Measurements from ENCODE around the gene ALDH4A1. TPM values are rescaled to one million over a fixed set of nuclear protein-coding genes. Genes with fewer than 3 reads are reported as not detected.
A peak's percentile ranks its signal among the peaks of the same experiment; 100 is the strongest.

ALDH4A1 gene
- total RNA-seq, 1 donor from 2014 or later = 21.8 TPM

GRCh38 chr1:18890706-18891425, 11.5 kb downstream of the ALDH4A1 start:
- no peaks in the 10 kb centered on the region for H3K4me1 ChIP-seq
- peaks cover 14% of the 10 kb centered on the region for H4K20me1 ChIP-seq (ENCODE audit: low read depth)
- H3K9me3 ChIP-seq (ENCODE audit: low read depth) = no peaks in the 10 kb centered on the region
- Mint-ChIP-seq H3K9me3 (no peaks in the 10 kb centered on the region), H3K36me3 (no peaks in the 10 kb centered on the region), H3K27me3 (ENCODE audit: insufficient read depth, low read depth) (peaks cover 6% of the 10 kb centered on the region), H3K4me1 (peaks cover 7% of the 10 kb centered on the region), H3K4me3 (no peak overlapping the region), H3K27ac (peak overlapping the region; percentile 60)
- no peak overlapping the region for H3K4me2 ChIP-seq
- H3K79me2 ChIP-seq (ENCODE audit: low read depth) = no peaks in the 10 kb centered on the region
- H3K27ac ChIP-seq = no peak overlapping the region
- TF ChIP-seq CTCF (IDR thresholded peaks at IDR 0.05) = no peak
- no peak for TF ChIP-seq EZH2 (IDR thresholded peaks at IDR 0.05)
- TF ChIP-seq EZH2phosphoT487 (IDR thresholded peaks at IDR 0.05) = no peak
- H3F3A ChIP-seq (ENCODE audit: low read depth) = no peaks in the 10 kb centered on the region
- H3K4me3 ChIP-seq = no peak overlapping the region
- no peaks in the 10 kb centered on the region for H3K27me3 ChIP-seq
- no peaks in the 10 kb centered on the region for H3K36me3 ChIP-seq
- H3K9ac ChIP-seq = no peak overlapping the region
- no peak overlapping the region for H2AFZ ChIP-seq (replicated peaks)
- DNase-seq (ENCODE audit: low spot score) = no peak

GRCh38 chr1:18886003-18886335, 16.4 kb downstream of the ALDH4A1 start:
- Histone ChIP-seq H3K4me3 (no peak overlapping the region), H3K27ac (no peak overlapping the region), H3F3A (ENCODE audit: low read depth) (no peaks in the 10 kb centered on the region), H3K4me1 (no peaks in the 10 kb centered on the region), H3K36me3 (no peaks in the 10 kb centered on the region), H4K20me1 (ENCODE audit: low read depth) (no peaks in the 10 kb centered on the region), H3K9ac (no peak overlapping the region), H3K27me3 (no peaks in the 10 kb centered on the region), H3K79me2 (ENCODE audit: low read depth) (no peaks in the 10 kb centered on the region), H2AFZ (replicated peaks) (no peak overlapping the region), H3K9me3 (ENCODE audit: low read depth) (no peaks in the 10 kb centered on the region), H3K4me2 (no peak overlapping the region)
- H3K27ac Mint-ChIP-seq = no peak overlapping the region
- no peak for TF ChIP-seq EZH2 (IDR thresholded peaks at IDR 0.05)
- H3K4me3 Mint-ChIP-seq = no peak overlapping the region
- no peaks in the 10 kb centered on the region for H3K9me3 Mint-ChIP-seq
- H3K4me1 Mint-ChIP-seq = peaks cover 3% of the 10 kb centered on the region
- peaks cover 2% of the 10 kb centered on the region for H3K27me3 Mint-ChIP-seq (ENCODE audit: insufficient read depth, low read depth)
- no peaks in the 10 kb centered on the region for H3K36me3 Mint-ChIP-seq
- no peak for DNase-seq (ENCODE audit: low spot score)

- no peaks in the 10 kb centered on the region for H3K36me3 ChIP-seq
- no peaks in the 10 kb centered on the region for H3K36me3 Mint-ChIP-seq
Observed at GRCh38 chr1:18885311-18886002, 16.9 kb downstream of the ALDH4A1 start.

More at GRCh38 chr1:18885311-18886002, 16.9 kb downstream of the ALDH4A1 start:
- Mint-ChIP-seq H3K9me3 (no peaks in the 10 kb centered on the region), H3K27me3 (ENCODE audit: insufficient read depth, low read depth) (peaks cover 2% of the 10 kb centered on the region), H3K27ac (no peak overlapping the region), H3K4me1 (no peaks in the 10 kb centered on the region), H3K4me3 (no peak overlapping the region)
- no peaks in the 10 kb centered on the region for H3F3A ChIP-seq (ENCODE audit: low read depth)
- no peaks in the 10 kb centered on the region for H3K27me3 ChIP-seq
- no peak overlapping the region for H3K4me3 ChIP-seq
- H2AFZ ChIP-seq (replicated peaks) = no peak overlapping the region
- no peak overlapping the region for H3K4me2 ChIP-seq
- H4K20me1 ChIP-seq (ENCODE audit: low read depth) = no peaks in the 10 kb centered on the region
- DNase-seq (ENCODE audit: low spot score) = no peak
- no peaks in the 10 kb centered on the region for H3K9me3 ChIP-seq (ENCODE audit: low read depth)
- no peak overlapping the region for H3K9ac ChIP-seq
- no peaks in the 10 kb centered on the region for H3K79me2 ChIP-seq (ENCODE audit: low read depth)
- no peak for TF ChIP-seq CTCF (IDR thresholded peaks at IDR 0.05)
- no peak for TF ChIP-seq EZH2 (IDR thresholded peaks at IDR 0.05)
- TF ChIP-seq EZH2phosphoT487 (IDR thresholded peaks at IDR 0.05) = no peak
- H3K4me1 ChIP-seq = no peaks in the 10 kb centered on the region
- H3K27ac ChIP-seq = no peak overlapping the region
